Activated T-helper 1 cell treated with Interleukin-2 at 50 U/mL for 16 hours (primary cell): Measurements from ENCODE around the gene TTC33.
A peak's percentile ranks its signal among the peaks of the same experiment; 100 is the strongest.
"Not testable (repeated sequence)": the region's sequence is repeated elsewhere in the genome, so short reads cannot be mapped to it uniquely, and the experiment has no call there.

Experiments
- DNase-seq: peaks from one replicate; pipeline ENCODE4 v3.0.0-alpha.2; 2020; ENCODE audit warnings: low read depth

Gene TTC33

DNA sequence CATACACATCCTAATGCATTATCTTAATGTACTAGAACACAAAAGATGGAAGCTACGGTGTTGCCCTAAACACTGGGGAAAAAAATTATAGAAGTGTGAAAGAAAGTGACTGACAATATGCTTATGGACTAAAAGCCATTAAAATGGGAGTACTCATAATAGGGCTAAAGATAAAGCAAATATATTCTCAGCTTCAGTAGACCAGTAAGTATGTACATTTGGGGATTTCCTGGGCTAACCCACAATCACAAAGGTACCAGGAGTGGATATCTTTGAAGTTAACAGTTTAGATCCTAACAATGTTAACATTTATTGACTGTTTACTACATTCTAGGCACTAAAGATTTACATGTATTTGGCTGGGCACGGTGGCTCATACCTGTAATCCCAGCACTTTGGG, 39.2 kb downstream of the TTC33 start:
- DNase-seq: no peak

DNA sequence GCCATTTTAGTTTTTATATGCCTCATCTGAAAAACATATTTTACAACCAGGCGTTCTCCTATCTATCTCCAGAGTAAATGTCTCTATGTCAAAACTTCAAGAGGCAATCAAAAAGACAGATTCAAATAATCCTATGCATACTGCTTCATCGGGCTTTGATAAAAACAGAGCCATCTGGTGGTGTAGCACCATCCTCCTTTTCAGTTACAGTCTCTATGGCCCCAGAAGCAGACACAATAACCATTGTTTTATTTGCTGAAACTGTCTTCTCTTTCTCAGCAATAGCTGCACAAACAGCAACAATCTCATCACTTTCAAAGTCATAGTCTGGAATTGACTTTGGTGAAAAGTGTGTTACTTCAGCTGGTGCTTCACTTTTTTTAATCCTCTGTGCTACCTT, 39.8 kb downstream of the TTC33 start:
- no peak for DNase-seq

DNA sequence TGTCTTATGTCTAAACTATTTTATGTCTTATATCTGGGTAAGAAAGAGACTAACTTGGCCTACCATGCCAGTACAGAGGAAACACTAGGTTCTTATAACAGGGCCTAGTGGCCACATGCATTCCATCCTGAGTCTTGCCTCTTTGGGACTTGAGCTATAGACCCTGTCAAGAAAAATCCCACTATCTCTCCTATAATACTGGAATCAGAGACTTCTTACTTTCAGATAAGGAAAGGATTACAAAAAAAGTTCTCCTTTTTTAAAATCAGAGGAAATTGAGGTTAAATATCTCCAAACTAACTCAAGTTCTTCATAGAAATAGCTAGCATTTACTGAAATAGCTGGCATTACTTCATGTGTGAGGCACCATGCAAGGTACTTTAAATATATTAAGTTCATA, 41.8 kb downstream of the TTC33 start:
- no peak for DNase-seq

DNA sequence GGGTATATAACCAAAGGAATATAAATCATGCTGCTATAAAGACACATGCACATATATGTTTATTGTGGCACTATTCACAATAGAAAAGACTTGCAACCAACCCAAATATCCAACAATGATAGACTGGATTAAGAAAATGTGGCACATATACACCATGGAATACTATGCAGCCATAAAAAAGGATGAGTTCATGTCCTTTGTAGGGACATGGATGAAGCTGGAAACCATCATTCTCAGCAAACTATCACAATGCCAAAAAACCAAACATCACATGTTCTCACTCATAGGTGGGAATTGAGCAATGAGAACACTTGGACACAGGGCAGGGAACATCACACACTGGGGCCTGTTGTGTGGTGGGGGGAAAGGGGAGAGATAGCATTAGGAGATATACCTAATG, 45.2 kb downstream of the TTC33 start:
- not testable (repeated sequence) for DNase-seq

DNA sequence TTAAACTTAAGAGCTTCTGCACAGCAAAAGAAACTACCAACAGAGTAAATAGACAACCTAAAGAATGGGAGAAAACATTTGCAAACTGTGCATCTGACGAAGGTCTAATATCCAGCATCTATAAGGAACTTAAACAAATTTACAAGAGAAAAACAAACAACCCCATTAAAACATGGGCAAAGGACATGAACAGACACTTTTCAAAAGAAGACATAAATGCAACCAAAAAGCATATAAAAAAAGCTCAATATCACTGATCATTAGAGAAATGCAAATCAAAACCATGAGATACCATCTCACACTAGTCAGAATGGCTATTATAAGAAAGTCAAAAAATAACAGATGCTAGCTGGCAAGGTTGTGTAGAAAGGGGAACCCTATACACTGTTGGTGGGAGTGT, 50.3 kb downstream of the TTC33 start:
- not testable (repeated sequence) for DNase-seq

DNA sequence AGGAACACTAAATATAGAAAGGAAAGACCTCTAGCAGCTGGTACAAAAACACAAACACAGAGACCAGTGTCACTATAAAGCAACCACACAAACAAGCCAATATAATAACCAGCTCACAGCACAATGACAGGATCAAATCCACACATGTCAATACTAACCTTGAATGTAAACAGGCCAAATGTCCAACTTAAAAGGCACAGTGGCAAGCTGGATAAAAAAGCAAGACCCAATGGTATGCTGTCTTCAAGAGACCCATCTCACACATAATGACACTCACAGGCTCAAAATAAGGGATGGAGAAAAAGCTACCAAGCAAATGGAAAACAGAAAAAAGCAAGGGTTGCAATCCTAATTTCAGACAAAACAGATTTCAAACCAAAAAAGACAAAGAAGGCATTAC, 53.7 kb downstream of the TTC33 start:
- DNase-seq: not testable (repeated sequence)

DNA sequence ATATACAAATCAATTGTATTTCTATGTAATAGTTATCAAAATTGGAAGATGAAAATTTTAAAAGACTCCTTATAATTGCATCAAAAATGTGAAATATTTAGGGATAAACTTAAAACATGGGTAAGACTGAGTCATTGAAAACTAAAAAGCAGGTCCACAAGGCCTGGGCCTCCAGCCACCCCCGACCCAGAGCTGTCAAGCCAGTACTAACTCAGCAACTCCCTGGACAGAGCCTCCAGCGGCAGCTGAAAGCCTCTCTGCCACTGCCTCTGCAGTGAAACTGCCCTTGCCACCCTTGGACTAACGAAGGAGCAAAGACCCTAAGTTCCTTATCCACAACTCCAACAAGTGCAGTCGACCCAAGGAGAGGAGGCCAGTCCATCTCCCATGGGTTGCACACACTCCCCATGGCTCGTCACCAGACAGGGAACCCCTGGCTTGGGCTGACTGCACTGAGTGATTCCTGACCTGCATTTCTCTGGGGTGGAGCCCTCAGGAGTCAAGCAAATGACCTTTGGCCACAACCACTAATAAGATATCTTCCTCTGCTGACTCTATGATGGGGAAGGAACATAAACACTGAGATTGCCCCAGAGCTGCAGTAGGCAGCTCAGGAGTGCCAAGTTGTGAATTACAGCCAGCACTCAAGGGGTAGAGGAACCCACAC, 55.5 kb downstream of the TTC33 start:
- no peak for DNase-seq

DNA sequence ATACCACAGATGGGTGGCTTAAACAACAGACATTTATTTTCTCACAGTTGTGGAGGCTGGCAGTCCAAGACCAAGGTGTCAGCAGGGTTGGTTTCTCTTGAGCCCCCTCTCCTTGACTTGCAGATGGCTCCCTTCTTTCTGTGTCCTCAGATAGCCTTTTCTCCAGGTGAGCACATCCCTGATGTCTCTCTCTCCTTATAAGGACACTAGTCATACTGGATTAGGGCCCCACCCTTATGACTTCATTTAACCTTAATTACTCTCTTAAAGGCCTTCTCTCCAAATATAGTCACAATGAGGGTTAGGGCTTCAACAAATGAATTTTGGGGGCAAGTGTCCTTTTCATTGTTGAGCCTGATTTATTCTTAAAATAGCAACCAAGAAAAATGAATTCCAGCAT, 61.3 kb downstream of the TTC33 start:
- DNase-seq: no peak

DNA sequence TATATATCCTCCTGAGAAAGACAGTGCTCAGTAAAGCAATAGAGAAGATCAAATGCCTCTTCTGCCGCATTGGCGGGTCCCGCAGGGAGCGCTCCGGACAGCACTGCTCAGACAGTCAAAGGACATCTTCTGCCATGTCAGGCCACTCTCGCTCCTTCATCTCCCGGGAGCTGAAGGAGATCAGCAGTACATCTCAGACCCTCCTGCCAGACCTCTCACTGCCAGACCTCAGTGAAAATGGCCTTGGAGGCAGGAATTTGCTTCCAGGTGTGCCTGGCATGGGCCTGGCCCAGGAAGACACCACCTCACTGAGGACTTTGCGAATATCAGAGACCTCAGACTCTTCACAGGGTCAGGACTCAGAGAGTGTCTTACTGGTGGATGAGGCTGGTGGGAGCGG, 63.9 kb downstream of the TTC33 start:
- no peak for DNase-seq

DNA sequence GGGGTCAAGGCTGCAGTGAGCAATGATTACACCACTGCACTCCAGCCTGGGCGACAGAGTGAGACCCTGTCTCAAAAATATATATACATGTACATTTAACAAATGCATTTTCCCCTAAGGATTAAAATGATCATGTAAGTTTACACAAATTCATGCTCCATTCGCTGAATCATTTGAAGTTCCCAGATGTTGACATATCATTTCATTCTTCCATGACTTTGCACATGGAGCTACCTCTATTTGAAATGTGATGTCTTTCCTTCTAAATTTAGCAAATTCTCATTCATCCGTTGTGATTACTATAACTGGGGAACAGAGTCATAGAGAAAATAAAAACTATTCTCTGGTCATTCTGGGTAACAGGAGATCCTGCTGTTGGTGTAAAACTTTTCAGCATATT, 65.5 kb downstream of the TTC33 start:
- no peak for DNase-seq

DNA sequence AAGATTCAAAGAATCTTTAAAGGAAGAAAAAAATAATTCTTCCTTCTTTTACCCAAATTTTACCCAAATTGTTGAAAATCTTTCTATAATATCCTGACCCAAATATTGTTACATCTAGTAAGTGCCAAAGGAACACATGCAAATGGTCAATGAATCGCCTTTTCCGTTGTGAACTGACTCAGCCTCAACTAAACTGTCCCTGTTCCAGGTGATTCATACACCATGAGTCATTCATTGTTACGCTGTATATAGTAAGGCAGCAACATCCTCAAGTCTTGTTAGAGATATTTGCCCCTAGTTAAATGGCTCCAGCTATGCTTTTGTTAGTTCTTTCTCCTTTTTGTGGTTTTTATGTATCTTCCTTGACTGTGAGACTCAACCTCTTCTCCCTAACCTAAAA, 66.3 kb downstream of the TTC33 start:
- no peak for DNase-seq

DNA sequence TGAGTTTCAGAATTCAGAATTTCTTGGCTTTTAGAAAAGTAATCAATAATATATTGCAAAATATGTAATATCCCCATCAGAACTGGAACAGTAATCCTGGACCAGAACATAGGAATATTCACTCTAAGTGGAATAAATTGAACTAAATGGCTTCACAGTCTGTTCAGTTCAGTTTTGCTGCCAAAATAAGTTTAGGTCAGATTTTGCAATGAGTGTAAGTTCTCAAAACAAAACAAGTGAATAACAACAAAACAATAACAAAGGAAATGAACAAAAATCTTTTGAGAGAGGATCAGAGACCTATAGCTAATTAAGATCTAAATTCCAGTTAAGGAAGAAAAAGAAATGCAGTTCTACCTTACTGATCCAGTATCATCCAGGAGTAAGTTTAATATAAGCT, 66.8 kb downstream of the TTC33 start:
- DNase-seq: no peak

DNA sequence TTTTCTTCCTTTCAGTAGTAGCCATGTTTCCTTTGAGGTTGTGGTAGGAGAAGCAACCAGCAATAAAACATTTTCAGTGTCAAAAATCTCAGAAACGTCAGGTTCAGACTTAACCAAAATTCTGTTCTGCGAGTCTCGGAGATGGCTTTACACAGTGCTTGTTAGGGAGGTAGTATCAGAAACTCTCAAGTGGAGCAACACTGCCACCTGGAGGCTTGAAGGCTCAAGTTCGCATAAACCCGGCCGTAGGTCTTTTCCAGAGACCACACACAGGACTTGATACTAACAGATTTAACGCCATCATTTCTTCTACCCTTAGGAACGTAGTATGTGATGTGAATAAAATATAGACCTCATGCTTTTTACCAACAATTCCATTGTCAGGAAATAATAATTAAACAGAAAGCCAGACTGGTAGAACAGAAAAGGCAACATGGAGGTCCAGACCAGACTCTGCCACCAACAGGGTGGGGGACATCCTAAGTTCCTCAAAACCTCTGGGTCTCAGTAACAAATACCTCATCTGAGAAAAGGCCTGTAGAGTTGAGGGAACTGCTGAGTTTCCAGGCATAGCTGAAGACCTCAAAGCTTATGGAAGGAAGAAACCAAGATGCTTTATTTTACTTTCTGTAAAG, 67.5 kb downstream of the TTC33 start:
- peak; percentile 69 for DNase-seq

DNA sequence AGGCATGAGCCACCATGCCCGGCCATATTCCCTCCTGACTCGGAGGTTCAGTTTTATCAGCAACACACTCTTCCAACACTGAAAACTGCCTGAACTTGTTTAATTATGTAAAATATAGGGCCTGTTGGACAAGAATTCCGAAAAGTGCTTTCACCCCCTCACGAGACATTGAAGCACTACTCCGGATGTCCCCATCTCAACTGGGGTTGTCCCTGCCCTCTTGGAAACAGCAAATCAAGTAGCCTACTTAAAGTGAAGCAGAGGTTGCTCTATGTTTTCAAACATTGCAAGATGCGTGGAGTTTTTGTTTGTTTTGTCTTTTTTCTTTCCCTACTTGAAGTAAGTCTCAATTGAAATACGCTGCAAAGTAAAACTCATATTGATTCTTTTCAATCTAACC, 68.4 kb downstream of the TTC33 start:
- DNase-seq: no peak

DNA sequence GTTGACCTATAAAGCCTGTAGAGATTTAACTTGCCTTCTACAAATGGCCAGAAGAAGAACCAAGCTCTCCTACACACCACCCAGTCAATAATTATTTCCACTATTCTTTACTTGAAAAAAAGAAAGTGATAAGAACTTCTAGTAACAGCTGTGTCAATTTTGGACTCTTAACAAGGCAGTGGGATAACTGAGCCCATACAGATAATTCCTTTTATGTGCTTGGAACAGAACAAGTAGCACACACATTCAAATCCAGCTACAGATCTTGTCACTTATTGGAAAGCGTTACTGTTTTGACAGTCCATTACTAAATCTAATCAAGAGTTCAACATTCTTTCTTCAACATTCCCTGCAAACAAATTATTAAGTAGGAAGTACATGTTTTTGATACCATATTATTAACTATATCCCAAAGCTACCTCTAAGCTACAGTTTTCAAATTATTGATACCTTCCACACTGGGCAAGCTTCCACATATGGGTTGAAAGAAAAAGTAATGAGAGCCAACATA, 69.7 kb downstream of the TTC33 start:
- no peak for DNase-seq

DNA sequence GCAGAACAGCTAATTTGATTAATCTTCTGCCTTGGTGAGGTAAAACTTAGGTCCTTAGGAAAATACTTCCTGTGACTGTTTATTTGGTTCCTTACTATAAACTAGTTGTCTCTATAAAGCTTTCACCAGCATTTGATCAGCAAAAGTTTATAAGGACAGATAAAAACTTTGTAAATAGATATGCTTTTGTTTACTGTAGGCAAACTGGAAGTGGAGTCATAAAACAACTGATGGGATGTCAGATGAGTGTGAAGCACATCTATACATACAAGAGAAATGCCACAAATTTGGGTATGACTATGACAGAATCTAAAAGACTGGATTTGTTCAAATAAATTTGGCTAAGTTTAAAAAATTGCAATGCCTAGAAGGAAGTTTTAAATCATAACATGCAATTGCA, 70.6 kb downstream of the TTC33 start:
- no peak for DNase-seq

DNA sequence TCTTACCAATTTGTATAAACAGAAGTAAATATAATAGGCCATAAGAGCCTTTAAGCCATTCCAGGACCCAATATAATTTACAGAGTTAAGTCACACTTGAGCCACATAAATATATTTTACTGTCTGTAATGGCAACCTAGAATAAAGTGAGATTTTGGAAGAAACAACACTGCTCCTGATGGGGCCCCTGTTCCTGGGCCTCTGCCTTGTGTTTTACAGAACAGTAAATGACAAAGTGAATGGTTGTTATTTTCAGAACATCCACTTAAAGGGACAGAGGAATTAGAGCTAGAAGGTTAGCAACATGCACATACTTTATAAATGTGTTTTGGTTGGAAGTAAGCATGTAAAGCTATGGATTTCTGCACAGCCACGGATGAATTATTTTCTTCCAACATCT, 72.5 kb downstream of the TTC33 start:
- DNase-seq: no peak

DNA sequence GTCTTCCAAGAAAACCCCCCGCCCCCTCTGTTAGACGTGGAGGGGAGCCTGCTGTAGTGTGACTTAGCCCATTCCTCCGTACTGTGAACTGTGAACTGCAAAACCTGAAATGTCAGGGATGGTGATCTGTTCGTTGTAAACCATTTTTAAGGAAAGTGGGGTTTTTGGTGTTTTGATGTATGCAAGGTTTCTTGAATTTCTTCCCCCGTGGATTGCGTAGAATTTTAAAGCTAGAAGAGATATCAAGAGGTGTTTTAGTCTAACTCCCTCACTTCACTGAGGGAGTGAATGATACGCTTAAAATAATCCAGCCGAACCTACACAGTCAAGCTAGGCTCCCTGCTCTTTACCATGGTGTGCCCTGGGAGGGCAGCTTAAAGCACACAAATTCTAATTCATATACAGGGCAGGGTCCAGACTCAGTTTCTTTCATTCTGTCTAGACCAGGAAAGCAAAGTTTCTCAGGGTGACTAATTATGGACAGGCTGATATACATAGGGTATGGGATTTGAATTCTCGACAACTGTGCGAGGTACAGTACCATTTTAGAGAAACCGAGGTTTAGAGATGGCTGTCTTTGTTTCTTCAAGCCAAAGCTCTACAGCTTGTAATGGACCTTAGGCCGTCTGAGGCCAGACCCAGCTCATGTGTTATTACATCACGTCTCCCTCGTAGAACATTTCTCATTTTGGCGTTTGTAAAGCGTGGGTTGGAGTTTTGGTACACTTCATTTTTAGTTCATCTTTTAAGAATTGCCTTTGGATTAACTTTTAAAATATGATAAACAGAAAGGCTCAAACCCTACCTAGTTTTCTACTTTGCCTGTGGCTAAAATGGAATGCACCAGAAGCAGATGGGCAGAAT, 73.4 kb downstream of the TTC33 start:
- DNase-seq: no peak

DNA sequence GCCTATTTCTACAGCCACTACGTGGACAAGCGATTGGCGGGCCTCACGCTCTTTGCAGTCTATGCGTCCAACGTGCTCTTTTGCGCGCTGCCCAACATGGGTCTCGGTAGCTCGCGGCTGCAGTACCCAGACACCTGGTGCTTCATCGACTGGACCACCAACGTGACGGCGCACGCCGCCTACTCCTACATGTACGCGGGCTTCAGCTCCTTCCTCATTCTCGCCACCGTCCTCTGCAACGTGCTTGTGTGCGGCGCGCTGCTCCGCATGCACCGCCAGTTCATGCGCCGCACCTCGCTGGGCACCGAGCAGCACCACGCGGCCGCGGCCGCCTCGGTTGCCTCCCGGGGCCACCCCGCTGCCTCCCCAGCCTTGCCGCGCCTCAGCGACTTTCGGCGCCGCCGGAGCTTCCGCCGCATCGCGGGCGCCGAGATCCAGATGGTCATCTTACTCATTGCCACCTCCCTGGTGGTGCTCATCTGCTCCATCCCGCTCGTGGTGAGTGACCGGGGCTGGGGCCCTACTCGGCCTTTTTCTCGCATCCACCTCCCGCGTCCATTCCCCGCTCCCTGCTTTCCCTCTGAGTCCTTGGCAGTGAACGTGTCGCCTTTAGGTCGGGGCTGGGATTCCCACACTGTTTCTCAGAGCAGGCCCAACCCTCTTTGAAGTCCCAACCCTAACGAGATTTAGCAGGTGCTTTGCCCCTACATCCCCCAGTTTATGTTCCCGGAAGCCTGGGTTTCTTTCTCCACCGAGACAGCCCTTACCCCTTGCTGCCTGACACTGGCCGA, 74.2 kb downstream of the TTC33 start:
- DNase-seq: peak; percentile 17

DNA sequence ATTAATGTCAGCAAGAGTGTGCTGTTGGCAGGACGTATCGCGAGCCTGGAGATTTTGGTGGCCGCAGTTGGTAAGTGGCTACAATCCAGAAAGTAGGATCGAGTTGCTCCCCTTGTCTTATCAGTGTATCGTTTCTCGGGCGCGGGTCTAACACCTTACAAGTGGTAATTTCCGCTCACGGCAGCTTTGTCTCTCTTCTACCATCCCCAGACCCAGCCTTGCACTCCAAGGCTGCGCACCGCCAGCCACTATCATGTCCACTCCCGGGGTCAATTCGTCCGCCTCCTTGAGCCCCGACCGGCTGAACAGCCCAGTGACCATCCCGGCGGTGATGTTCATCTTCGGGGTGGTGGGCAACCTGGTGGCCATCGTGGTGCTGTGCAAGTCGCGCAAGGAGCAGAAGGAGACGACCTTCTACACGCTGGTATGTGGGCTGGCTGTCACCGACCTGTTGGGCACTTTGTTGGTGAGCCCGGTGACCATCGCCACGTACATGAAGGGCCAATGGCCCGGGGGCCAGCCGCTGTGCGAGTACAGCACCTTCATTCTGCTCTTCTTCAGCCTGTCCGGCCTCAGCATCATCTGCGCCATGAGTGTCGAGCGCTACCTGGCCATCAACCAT, 74.9 kb downstream of the TTC33 start:
- peak; percentile 23 for DNase-seq

DNA sequence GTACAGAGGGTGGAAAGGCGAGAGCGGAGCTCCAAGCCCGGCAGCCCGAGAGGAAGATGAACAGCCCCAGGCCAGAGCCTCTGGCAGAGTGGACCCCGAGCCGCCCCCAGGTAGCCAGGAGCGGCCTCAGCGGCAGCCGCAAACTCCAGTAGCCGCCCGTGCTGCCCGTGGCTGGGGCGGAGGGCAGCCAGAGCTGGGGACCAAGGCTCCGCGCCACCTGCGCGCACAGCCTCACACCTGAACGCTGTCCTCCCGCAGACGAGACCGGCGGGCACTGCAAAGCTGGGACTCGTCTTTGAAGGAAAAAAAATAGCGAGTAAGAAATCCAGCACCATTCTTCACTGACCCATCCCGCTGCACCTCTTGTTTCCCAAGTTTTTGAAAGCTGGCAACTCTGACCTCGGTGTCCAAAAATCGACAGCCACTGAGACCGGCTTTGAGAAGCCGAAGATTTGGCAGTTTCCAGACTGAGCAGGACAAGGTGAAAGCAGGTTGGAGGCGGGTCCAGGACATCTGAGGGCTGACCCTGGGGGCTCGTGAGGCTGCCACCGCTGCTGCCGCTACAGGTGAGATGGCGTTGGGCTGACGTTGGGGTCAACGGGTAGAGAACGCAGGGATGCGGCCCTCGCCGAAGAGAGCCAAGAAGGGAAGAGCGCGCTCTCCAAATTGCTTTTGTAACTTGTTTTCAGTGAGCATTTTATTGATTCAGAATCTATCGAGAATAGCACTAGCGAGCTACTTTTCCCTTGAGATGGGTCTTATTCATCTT, 75.7 kb downstream of the TTC33 start, which contains the start of gene PTGER4:
Gene PTGER4 (plus strand): TSS at position 3 of the 769 bp plus-strand sequence. CDS start 1,079 bp downstream, outside the sequence.
- no peak for DNase-seq
